H9 (cell line): ENCODE measurements around the gene ABCG5. TPM values are rescaled to one million over a fixed set of nuclear protein-coding genes. Genes with fewer than 3 reads are reported as not detected.

Experiments used
- DNase-seq: peaks from one replicate; pipeline ENCODE4 v3.0.0-alpha.2; 2017
- H2AFZ ChIP-seq: one replicate; pipeline ENCODE4 v1.6.1; 2013; ENCODE audit warnings: mild to moderate bottlenecking, low read length, control low read depth, moderate library complexity
- H2AK5ac ChIP-seq: 2 replicates; pipeline ENCODE4 v1.6.1; 2013; ENCODE audit warnings: low read length, control low read depth, mixed read lengths; ENCODE audit not compliant: insufficient read length
- H2BK120ac ChIP-seq: one replicate; pipeline ENCODE4 v1.6.1; 2013; ENCODE audit warnings: low read depth, mild to moderate bottlenecking, low read length, control low read depth, inconsistent platforms; ENCODE audit not compliant: poor library complexity, severe bottlenecking
- H2BK12ac ChIP-seq: 2 replicates; pipeline ENCODE4 v1.6.1; 2013; ENCODE audit warnings: low read length, control low read depth, mixed read lengths, low read depth; ENCODE audit not compliant: insufficient read length
- H2BK15ac ChIP-seq: 2 replicates; pipeline ENCODE4 v1.6.1; 2013; ENCODE audit warnings: low read depth, low read length, control low read depth
- H2BK20ac ChIP-seq: one replicate; pipeline ENCODE4 v1.6.1; 2013; ENCODE audit warnings: low read depth, mild to moderate bottlenecking, low read length, control low read depth, inconsistent platforms; ENCODE audit not compliant: poor library complexity, severe bottlenecking
- H2BK5ac ChIP-seq: 2 replicates; pipeline ENCODE4 v1.6.1; 2013; ENCODE audit warnings: low read length, control low read depth, mixed read lengths; ENCODE audit not compliant: insufficient read length
- H3K14ac ChIP-seq: 2 replicates; pipeline ENCODE4 v1.6.1; 2013; ENCODE audit warnings: low read length, control low read depth; ENCODE audit not compliant: insufficient read depth
- H3K18ac ChIP-seq: 2 replicates; pipeline ENCODE4 v1.6.1; 2013; ENCODE audit warnings: low read depth, mild to moderate bottlenecking, mixed read lengths, low read length, control low read depth; ENCODE audit not compliant: insufficient read length
- H3K23ac ChIP-seq: 2 replicates; pipeline ENCODE4 v1.6.1; 2013; ENCODE audit warnings: low read length, control low read depth, mixed read lengths, low read depth; ENCODE audit not compliant: insufficient read length
- H3K23me2 ChIP-seq: 2 replicates; pipeline ENCODE4 v1.6.1; 2013; ENCODE audit warnings: low read depth, mild to moderate bottlenecking, mixed read lengths, low read length, control low read depth; ENCODE audit not compliant: insufficient read length, poor library complexity, severe bottlenecking
- H3K27ac ChIP-seq: 2 replicates; pipeline ENCODE4 v1.5.1; 2013; ENCODE audit warnings: low read length, control low read depth, mixed read lengths, low read depth; ENCODE audit not compliant: insufficient read length
- H3K27me3 ChIP-seq: 2 replicates; pipeline ENCODE4 v1.6.1; 2013; ENCODE audit warnings: low read length, control low read depth, inconsistent platforms; ENCODE audit not compliant: insufficient read depth
- H3K4ac ChIP-seq: 2 replicates; pipeline ENCODE4 v1.6.1; 2013; ENCODE audit warnings: low read depth, mild to moderate bottlenecking, control low read depth, inconsistent platforms, low read length, moderate library complexity
- H3K4me1 ChIP-seq: 2 replicates; pipeline ENCODE4 v1.6.1; 2013; ENCODE audit warnings: low read length, control low read depth, inconsistent platforms; ENCODE audit not compliant: insufficient read depth
- H3K4me2 ChIP-seq: 2 replicates; pipeline ENCODE4 v1.6.1; 2013; ENCODE audit warnings: low read length, control low read depth, mixed read lengths; ENCODE audit not compliant: insufficient read length, insufficient read depth
- H3K56ac ChIP-seq: 2 replicates; pipeline ENCODE4 v1.6.1; 2013; ENCODE audit warnings: low read depth, mild to moderate bottlenecking, mixed read lengths, low read length, control low read depth; ENCODE audit not compliant: insufficient read length
- H3K79me1 ChIP-seq: 2 replicates; pipeline ENCODE4 v1.6.1; 2013; ENCODE audit warnings: low read depth, mild to moderate bottlenecking, moderate library complexity, low read length, control low read depth, inconsistent platforms; ENCODE audit not compliant: insufficient read depth, poor library complexity, severe bottlenecking
- H3K79me2 ChIP-seq: 2 replicates; pipeline ENCODE4 v1.6.1; 2013; ENCODE audit warnings: low read length, control low read depth, inconsistent platforms; ENCODE audit not compliant: insufficient read depth
- H3K9ac ChIP-seq: 2 replicates; pipeline ENCODE4 v1.6.1; 2013; ENCODE audit warnings: low read length, control low read depth, mixed read lengths; ENCODE audit not compliant: insufficient read length; ENCODE audit errors: extremely low read depth
- H3K9me3 ChIP-seq: one replicate; pipeline ENCODE4 v1.6.1; 2013; ENCODE audit warnings: low read depth, low read length, inconsistent platforms; ENCODE audit not compliant: control insufficient read depth
- H3T11ph ChIP-seq: one replicate; pipeline ENCODE4 v1.6.1; 2013; ENCODE audit warnings: mild to moderate bottlenecking, low read length, control low read depth, inconsistent platforms
- H4K20me1 ChIP-seq: one replicate; pipeline ENCODE4 v1.6.1; 2013; ENCODE audit not compliant: control insufficient read depth, insufficient read length, insufficient read depth
- H4K5ac ChIP-seq: 2 replicates; pipeline ENCODE4 v1.6.1; 2013; ENCODE audit warnings: low read depth, mild to moderate bottlenecking, mixed read lengths, low read length, control low read depth; ENCODE audit not compliant: insufficient read length
- H4K8ac ChIP-seq: replicated peaks from 2 replicates; pipeline ENCODE4 v1.6.1; 2013; ENCODE audit warnings: low read length, control low read depth, mixed read lengths, low read depth; ENCODE audit not compliant: insufficient read length
- H4K91ac ChIP-seq: 2 replicates; pipeline ENCODE4 v1.6.1; 2013; ENCODE audit warnings: low read depth, mild to moderate bottlenecking, moderate library complexity, mixed read lengths, low read length, control low read depth; ENCODE audit not compliant: insufficient read length
- H3K27ac Mint-ChIP-seq, 3 experiments: 2 replicates in 2 of 3; 3 replicates in 1 of 3; pipeline ENCODE4 v1.8.0; 2020 to 2021; ENCODE audit warnings: mixed read lengths in 3 of 3, mild to moderate bottlenecking in 1 of 3, moderate library complexity in 1 of 3
- H3K27me3 Mint-ChIP-seq: 2 replicates; pipeline ENCODE4 v1.8.0; 2021; ENCODE audit warnings: low read depth, mild to moderate bottlenecking, moderate library complexity, mixed read lengths
- H3K36me3 Mint-ChIP-seq, 3 experiments: 2 replicates in 2 of 3; 3 replicates in 1 of 3; pipeline ENCODE4 v1.8.0; 2020 to 2021; ENCODE audit warnings: low read depth in 3 of 3, mixed read lengths in 3 of 3; ENCODE audit not compliant: insufficient read depth in 1 of 3
- H3K4me1 Mint-ChIP-seq, 2 experiments: 2 replicates each; pipeline ENCODE4 v1.8.0; 2020; ENCODE audit warnings: mixed read lengths in 2 of 2
- H3K4me3 Mint-ChIP-seq, 2 experiments: 2 replicates in 1 of 2; 3 replicates in 1 of 2; pipeline ENCODE4 v1.8.0; 2020 to 2021; ENCODE audit warnings: mild to moderate bottlenecking in 2 of 2, mixed read lengths in 2 of 2, moderate library complexity in 1 of 2
- H3K9me3 Mint-ChIP-seq, 2 experiments: 2 replicates in 1 of 2; 3 replicates in 1 of 2; pipeline ENCODE4 v1.8.0; 2020; ENCODE audit warnings: mild to moderate bottlenecking in 2 of 2, mixed read lengths in 2 of 2, moderate library complexity in 1 of 2
- CTCF ChIP-seq: fragments of 200-600 bp; sonication (generic); conservative IDR thresholded peaks from 3 replicates; pipeline ENCODE4 v1.8.0; 2021; ENCODE audit warnings: antibody characterized with exemption, mild to moderate bottlenecking
- WGBS: extraction: QIAGEN DNeasy Blood & Tissue Kit; methylation state at CpG from one replicate; pipeline ENCODE4 v1.1.7; 2013; ENCODE audit warnings: missing lambda C conversion rate, low lambda C conversion rate, mixed read lengths; ENCODE audit not compliant: insufficient read length; ENCODE audit errors: extremely low coverage; 5-methylcytosine and 5-hydroxymethylcytosine counted together
- total RNA-seq: library from RNA; stranded (reverse); gene quantifications from 2 replicates; pipeline ENCODE4 v1.2.1, GENCODE V29; 2021

ABCG5 gene
- total RNA-seq, 1 experiment from 2014 or later: not detected

DNA sequence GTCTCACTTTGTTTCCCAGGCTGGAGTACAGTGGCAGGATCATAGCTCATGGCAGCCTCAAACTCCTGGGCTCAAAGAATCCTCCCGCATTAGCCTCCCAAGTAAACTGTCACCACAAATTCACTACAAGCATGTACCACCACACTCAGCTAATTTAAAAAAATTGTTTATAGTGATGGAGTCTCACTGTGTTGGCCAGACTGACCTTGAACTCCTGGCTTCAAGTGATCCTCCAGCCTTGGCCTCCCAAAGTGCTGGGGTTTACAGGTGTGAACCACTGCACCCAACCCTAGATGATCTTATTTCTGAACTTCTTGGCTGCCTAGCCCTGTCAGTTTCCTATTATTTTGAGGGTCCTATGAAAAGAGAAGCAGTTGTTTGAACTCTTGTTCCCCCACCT, 50.0 kb downstream of the ABCG5 start:
- Histone ChIP-seq H3K9ac (no peak overlapping the region), H2BK12ac (no peak overlapping the region), H3K9me3 (no peaks in the 10 kb centered on the region), H3T11ph (no peak overlapping the region), H2AFZ (no peak overlapping the region), H3K4me1 (no peaks in the 10 kb centered on the region), H3K27ac (no peak overlapping the region), H4K8ac (no peak overlapping the region), H3K4me2 (no peak overlapping the region), H3K79me1 (no peaks in the 10 kb centered on the region), H3K27me3 (no peaks in the 10 kb centered on the region), H2BK15ac (no peak overlapping the region), H2AK5ac (no peak overlapping the region), H2BK20ac (no peak overlapping the region), H3K23me2 (no peaks in the 10 kb centered on the region), H4K91ac (no peak overlapping the region), H4K20me1 (no peaks in the 10 kb centered on the region), H2BK120ac (no peak overlapping the region), H4K5ac (no peak overlapping the region), H3K4ac (no peak overlapping the region), H2BK5ac (no peak overlapping the region), H3K18ac (no peak overlapping the region), H3K56ac (no peak overlapping the region), H3K79me2 (no peaks in the 10 kb centered on the region), H3K23ac (no peak overlapping the region), H3K14ac (no peak overlapping the region)
- 0 out of 7 replicates have a peak overlapping the region, but pooled peaks of 1 of the 3 experiments have one; percentile 48 for H3K27ac Mint-ChIP-seq
- H3K4me1 Mint-ChIP-seq: no peaks in the 10 kb centered on the region
- WGBS: no CpG with 5 or more reads among the region's 1 CpG
- TF ChIP-seq CTCF: no peak
- H3K27me3 Mint-ChIP-seq: no peaks in the 10 kb centered on the region
- no peak overlapping the region for H3K4me3 Mint-ChIP-seq
- no peaks in the 10 kb centered on the region for H3K9me3 Mint-ChIP-seq
- no peaks in the 10 kb centered on the region for H3K36me3 Mint-ChIP-seq
- no peak for DNase-seq
